SK-N-SH (cell line): ENCODE measurements around the gene TTC19. TPM values are rescaled to one million over a fixed set of nuclear protein-coding genes. Genes with fewer than 3 reads are reported as not detected.

Source experiments
- CTCF ChIA-PET: fragments of 300-600, 350-600 bp; formaldehyde crosslinking; extraction: SDS; loops from one replicate; lab custom pipeline; 2021; lab: Yijun Ruan, JAX
- POLR2A ChIA-PET: fragments of 350-600 bp; sonication (Branson Sonifier 250); formaldehyde crosslinking; extraction: SDS; loops from one replicate; lab custom pipeline; 2020; ENCODE audit warnings: antibody characterized with exemption, inconsistent platforms; lab: Yijun Ruan, JAX
- DNase-seq: peaks from one replicate; pipeline ENCODE4 v3.0.0; 2012
- H2AFZ ChIP-seq: fragments of 200-600 bp; sonication (generic); 2 replicates; pipeline ENCODE4 v1.8.1; 2016; ENCODE audit warnings: antibody characterized with exemption, mild to moderate bottlenecking, low read depth
- H3F3A ChIP-seq: fragments of 200-600 bp; sonication (generic); replicated peaks from 2 replicates; pipeline ENCODE3; 2016; ENCODE audit warnings: antibody characterized with exemption, mild to moderate bottlenecking; ENCODE audit not compliant: insufficient read depth
- H3K27ac ChIP-seq, 2 experiments: fragments of 200-500 bp in 1 of 2; fragments of 200-600 bp in 1 of 2; sonication (Bioruptor generic) in 1 of 2; sonication (generic), shearing (Covaris generic) in 1 of 2; 2 replicates each; pipeline versions ENCODE4 v1.5.1 to v1.6.1; 2014 to 2016; ENCODE audit warnings: low read depth in 2 of 2, inconsistent platforms in 1 of 2, low read length in 1 of 2, mild to moderate bottlenecking in 1 of 2, mixed read lengths in 1 of 2
- H3K27me3 ChIP-seq: fragments of 200-600 bp; sonication (generic), shearing (Covaris generic); 2 replicates; pipeline ENCODE4 v1.6.1; 2016; ENCODE audit warnings: mixed run types; ENCODE audit not compliant: insufficient read depth
- H3K36me3 ChIP-seq, 2 experiments: fragments of 200-500 bp in 1 of 2; fragments of 200-600 bp in 1 of 2; sonication (Bioruptor generic) in 1 of 2; sonication (generic) in 1 of 2; replicated peaks in 1 of 2; 2 replicates each; pipeline versions ENCODE3 to v1.5.1; 2014 to 2016; ENCODE audit warnings: low read length in 1 of 2, mild to moderate bottlenecking in 1 of 2; ENCODE audit not compliant: insufficient read depth in 2 of 2, control insufficient read depth in 1 of 2
- H3K4me1 ChIP-seq, 2 experiments: fragments of 200-500 bp in 1 of 2; fragments of 200-600 bp in 1 of 2; sonication (Bioruptor generic) in 1 of 2; sonication (generic), shearing (Covaris generic) in 1 of 2; 2 replicates each; pipeline versions ENCODE4 v1.5.1 to v1.6.1; 2014 to 2016; ENCODE audit warnings: low read depth in 1 of 2, low read length in 1 of 2, mixed run types in 1 of 2; ENCODE audit not compliant: insufficient read depth in 2 of 2, control insufficient read depth in 1 of 2
- H3K4me2 ChIP-seq: fragments of 200-600 bp; sonication (generic), shearing (Covaris generic); 2 replicates; pipeline ENCODE4 v1.6.1; 2017; ENCODE audit warnings: mixed run types
- H3K4me3 ChIP-seq, 2 experiments: fragments of 200-500 bp in 1 of 2; fragments of 200-600 bp in 1 of 2; sonication (Bioruptor generic) in 1 of 2; sonication (generic), shearing (Covaris generic) in 1 of 2; 2 replicates each; pipeline versions ENCODE4 v1.5.1 to v1.8.1; 2014 to 2016; ENCODE audit warnings: low read depth in 2 of 2, inconsistent platforms in 1 of 2, low read length in 1 of 2, mild to moderate bottlenecking in 1 of 2, mixed read lengths in 1 of 2, moderate library complexity in 1 of 2
- H3K79me2 ChIP-seq: fragments of 200-600 bp; sonication (generic); 2 replicates; pipeline ENCODE4 v1.8.1; 2017; ENCODE audit warnings: mild to moderate bottlenecking; ENCODE audit not compliant: insufficient read depth
- H3K9ac ChIP-seq: fragments of 200-600 bp; sonication (generic); 2 replicates; pipeline ENCODE4 v1.6.1; 2017; ENCODE audit warnings: mixed run types
- H3K9me2 ChIP-seq: fragments of 200-600 bp; sonication (generic); 2 replicates; pipeline ENCODE4 v1.6.1; 2017; ENCODE audit warnings: mixed run types
- H3K9me3 ChIP-seq: fragments of 200-600 bp; sonication (generic); 2 replicates; pipeline ENCODE4 v1.6.1; 2017; ENCODE audit warnings: mixed run types, mild to moderate bottlenecking, moderate library complexity
- H4K20me1 ChIP-seq: fragments of 200-600 bp; sonication (generic); 2 replicates; pipeline ENCODE4 v1.6.1; 2017; ENCODE audit warnings: mild to moderate bottlenecking, mixed run types; ENCODE audit not compliant: insufficient read depth
- CHD2 ChIP-seq: fragments of 150-350 bp; IDR thresholded peaks from 2 replicates; pipeline ENCODE4 v1.6.1; 2018; ENCODE audit warnings: low read length; ENCODE audit not compliant: partially characterized antibody
- EP300 ChIP-seq, 2 experiments: IDR thresholded peaks; 2 replicates each; pipeline versions ENCODE4 v1.4.0 to v1.6.1; 2012; ENCODE audit warnings: borderline replicate concordance in 1 of 2, low read depth in 1 of 2, low read length in 1 of 2
- FOSL2 ChIP-seq: IDR thresholded peaks from 2 replicates; pipeline ENCODE4 v1.4.0; 2012; ENCODE audit warnings: low read depth, mild to moderate bottlenecking, moderate library complexity, borderline replicate concordance
- FOXJ3 ChIP-seq: sonication (generic); formaldehyde crosslinking; IDR thresholded peaks from 2 replicates; pipeline ENCODE4 v1.5.1; 2020; ENCODE audit warnings: mild to moderate bottlenecking, missing genetic modification reagents
- FOXM1 ChIP-seq: IDR thresholded peaks from 2 replicates; pipeline ENCODE4 v1.4.0; 2012; ENCODE audit warnings: low read depth, mild to moderate bottlenecking
- JUND ChIP-seq: IDR thresholded peaks from 2 replicates; pipeline ENCODE4 v1.4.0; 2012
- NFIC ChIP-seq: IDR thresholded peaks from 2 replicates; pipeline ENCODE4 v1.4.0; 2012; ENCODE audit warnings: borderline replicate concordance
- NRF1 ChIP-seq: IDR thresholded peaks from 2 replicates; pipeline ENCODE4 v1.6.1; 2012; ENCODE audit warnings: low read depth, mild to moderate bottlenecking, low read length
- POLR2AphosphoS5 ChIP-seq: IDR thresholded peaks from 2 replicates; pipeline ENCODE4 v1.6.1; 2012; ENCODE audit warnings: low read depth, low read length
- RAD21 ChIP-seq: IDR thresholded peaks from 2 replicates; pipeline ENCODE4 v1.6.1; 2012; ENCODE audit warnings: mild to moderate bottlenecking, low read length
- SIN3A ChIP-seq: IDR thresholded peaks from 2 replicates; pipeline ENCODE4 v1.6.1; 2012; ENCODE audit warnings: low read depth, mild to moderate bottlenecking, low read length, moderate library complexity, borderline replicate concordance
- TAF1 ChIP-seq: IDR thresholded peaks from 2 replicates; pipeline ENCODE4 v1.6.1; 2012; ENCODE audit warnings: low read depth, mild to moderate bottlenecking, low read length, moderate library complexity, borderline replicate concordance
- TCF12 ChIP-seq: IDR thresholded peaks from 2 replicates; pipeline ENCODE4 v1.4.0; 2012
- TEAD4 ChIP-seq: IDR thresholded peaks from 2 replicates; pipeline ENCODE4 v1.4.0; 2012; ENCODE audit warnings: mild to moderate bottlenecking, borderline replicate concordance; ENCODE audit not compliant: insufficient read depth
- WGBS: methylation state at CpG from one replicate; pipeline ENCODE4 v1.1.6; 2017; ENCODE audit warnings: low lambda C conversion rate; 5-methylcytosine and 5-hydroxymethylcytosine counted together
- polyA plus RNA-seq, 3 experiments: library from polyadenylated mRNA; depleted of rRNA; stranded (reverse); fragments of >200 nt; gene quantifications; 2 replicates each; pipeline ENCODE4 v1.2.3, GENCODE V29; 2012
- TF ChIP-seq, protein P1 (sequence below): fragments of 150-350 bp; IDR thresholded peaks from 2 replicates; pipeline ENCODE4 v1.6.1; 2017; ENCODE audit warnings: antibody characterized with exemption, low read length, low read depth, borderline replicate concordance
- TF ChIP-seq, protein P2 (sequence below): IDR thresholded peaks from 2 replicates; pipeline ENCODE4 v1.4.0; 2012; ENCODE audit warnings: low read depth
- TF ChIP-seq, protein P3 (sequence below): IDR thresholded peaks from 2 replicates; pipeline ENCODE4; 2012
- TF ChIP-seq, protein P4 (sequence below): IDR thresholded peaks from 2 replicates; pipeline ENCODE4 v1.4.0; 2012; ENCODE audit warnings: low read depth, borderline replicate concordance
- TF ChIP-seq, protein P5 (sequence below): IDR thresholded peaks from 2 replicates; pipeline ENCODE4 v1.6.1; 2012; ENCODE audit warnings: mild to moderate bottlenecking, low read depth, low read length, moderate library complexity

The TTC19 gene
- polyA plus RNA-seq, 1 of the 3 experiments (the other 2 are of a cell fraction): 6.6 TPM

DNA sequence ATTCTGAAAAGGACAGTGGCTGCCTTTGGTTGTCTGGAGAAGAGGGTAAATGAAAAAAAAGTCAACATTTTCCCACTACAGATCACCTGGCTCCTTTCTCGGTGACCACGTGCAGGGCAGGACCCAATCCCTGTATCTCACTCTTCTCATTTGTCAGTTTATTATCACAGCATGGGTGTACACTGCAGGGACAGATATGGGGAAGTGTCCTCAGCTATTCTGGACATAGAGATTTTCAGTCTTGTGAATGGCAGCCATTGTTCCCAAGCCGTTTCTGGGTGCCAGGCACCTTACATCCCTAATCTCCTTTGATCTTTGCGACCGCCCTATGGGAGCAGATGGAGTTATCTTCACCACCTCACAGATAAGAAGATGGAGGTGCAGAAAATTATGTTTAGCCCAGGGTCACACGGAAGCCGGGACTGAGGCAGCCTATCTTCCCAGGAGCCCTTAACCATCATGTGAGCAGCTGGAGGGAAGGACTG is 47.5 kb upstream of the TTC19 start:
- no peaks in the 10 kb centered on the region for H3K79me2 ChIP-seq
- no peak overlapping the region for H3K4me2 ChIP-seq
- ChIA-PET CTCF (no interaction called here), POLR2A (no interaction called here)
- H2AFZ ChIP-seq: no peak overlapping the region
- no peaks in the 10 kb centered on the region for H3K36me3 ChIP-seq
- TF ChIP-seq, protein P1, sequence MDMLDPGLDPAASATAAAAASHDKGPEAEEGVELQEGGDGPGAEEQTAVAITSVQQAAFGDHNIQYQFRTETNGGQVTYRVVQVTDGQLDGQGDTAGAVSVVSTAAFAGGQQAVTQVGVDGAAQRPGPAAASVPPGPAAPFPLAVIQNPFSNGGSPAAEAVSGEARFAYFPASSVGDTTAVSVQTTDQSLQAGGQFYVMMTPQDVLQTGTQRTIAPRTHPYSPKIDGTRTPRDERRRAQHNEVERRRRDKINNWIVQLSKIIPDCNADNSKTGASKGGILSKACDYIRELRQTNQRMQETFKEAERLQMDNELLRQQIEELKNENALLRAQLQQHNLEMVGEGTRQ: no peak
- no peak for DNase-seq
- peaks cover 17% of the 10 kb centered on the region for H3F3A ChIP-seq
- WGBS: 97% methylated on average over 7 of the region's 7 CpGs
- H3K27me3 ChIP-seq: no peaks in the 10 kb centered on the region
- H3K27ac ChIP-seq: no peak overlapping the region
- no peak overlapping the region for H3K4me3 ChIP-seq
- no peaks in the 10 kb centered on the region for H4K20me1 ChIP-seq
- peaks cover 0 to 9% of the 10 kb centered on the region in 2 experiments; a peak in 1 of 4 replicates for H3K4me1 ChIP-seq
- H3K9me3 ChIP-seq: no peaks in the 10 kb centered on the region
- no peaks in the 10 kb centered on the region for H3K9me2 ChIP-seq
- H3K9ac ChIP-seq: no peak overlapping the region

DNA sequence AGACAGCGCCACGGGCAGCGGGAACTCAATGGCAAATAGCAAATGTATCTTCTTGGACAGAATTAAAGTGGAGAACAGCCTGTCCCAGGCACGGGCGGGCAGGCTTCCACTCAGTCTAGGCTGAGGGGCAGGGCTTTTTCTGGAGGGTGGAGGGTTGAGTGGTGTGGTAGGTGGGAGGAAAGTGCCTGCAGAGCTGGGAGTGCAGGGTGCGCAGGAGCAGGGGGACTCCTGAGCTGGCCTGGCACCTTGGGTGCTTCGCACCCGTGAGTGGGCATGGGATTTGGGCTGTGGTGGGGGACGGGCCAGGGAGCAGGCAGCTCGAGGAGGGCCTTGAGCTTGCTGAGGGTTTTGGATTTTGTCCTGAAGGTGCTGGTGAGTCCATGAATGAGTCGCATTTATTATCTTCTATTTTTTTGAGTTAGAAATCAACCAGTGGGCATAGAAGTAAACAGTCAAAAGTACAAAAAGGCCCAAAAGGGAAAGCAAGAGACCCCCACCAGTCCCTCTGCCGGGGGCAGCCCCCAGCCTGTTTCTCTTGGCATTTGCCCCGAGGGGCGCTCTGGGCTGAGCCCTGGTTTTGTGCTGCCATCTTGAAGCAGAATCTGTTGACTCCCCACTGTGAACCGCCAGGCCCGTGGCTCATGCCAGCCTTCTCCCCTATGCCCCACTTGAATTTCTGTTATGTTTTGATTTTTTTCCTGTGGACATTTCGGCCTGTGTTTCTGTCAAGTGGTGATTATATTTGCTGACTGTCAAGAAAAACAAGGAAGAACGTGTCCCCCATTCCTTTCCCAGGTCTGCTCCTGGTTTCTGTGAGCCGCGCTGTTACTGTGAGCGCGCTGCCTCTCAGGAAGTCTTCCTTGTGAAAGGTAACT is 46.5 kb upstream of the TTC19 start:
- Histone ChIP-seq H2AFZ (no peak overlapping the region), H3K36me3 (no peaks in the 10 kb centered on the region), H3K4me2 (no peak overlapping the region), H3K79me2 (no peaks in the 10 kb centered on the region), H3F3A (peaks cover 17% of the 10 kb centered on the region), H3K9me3 (no peaks in the 10 kb centered on the region), H3K9me2 (no peaks in the 10 kb centered on the region), H3K4me3 (no peak overlapping the region), H3K4me1 (peaks cover 0 to 9% of the 10 kb centered on the region in 2 experiments; a peak in 1 of 4 replicates), H4K20me1 (no peaks in the 10 kb centered on the region), H3K27ac (peak overlapping the region in 1 of 2 experiments; percentile 59; a peak in 2 of 4 replicates), H3K9ac (no peak overlapping the region), H3K27me3 (no peaks in the 10 kb centered on the region)
- TF ChIP-seq NRF1: no peak
- no peak for TF ChIP-seq FOSL2
- no peak for TF ChIP-seq EP300 (IDR thresholded peaks at IDR 0.05; ENCODE audit: borderline replicate concordance in 1 of 2, low read depth in 1 of 2, low read length in 1 of 2)
- no peak for TF ChIP-seq TAF1
- no peak for TF ChIP-seq CHD2
- TF ChIP-seq RAD21: no peak
- no peak for TF ChIP-seq NFIC
- TF ChIP-seq SIN3A: no peak
- no peak for TF ChIP-seq TEAD4
- TF ChIP-seq FOXM1: no peak
- TF ChIP-seq, protein P2, sequence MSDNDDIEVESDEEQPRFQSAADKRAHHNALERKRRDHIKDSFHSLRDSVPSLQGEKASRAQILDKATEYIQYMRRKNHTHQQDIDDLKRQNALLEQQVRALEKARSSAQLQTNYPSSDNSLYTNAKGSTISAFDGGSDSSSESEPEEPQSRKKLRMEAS: no peak
- TF ChIP-seq JUND: no peak
- no peak for TF ChIP-seq POLR2AphosphoS5
- TF ChIP-seq, protein P3, sequence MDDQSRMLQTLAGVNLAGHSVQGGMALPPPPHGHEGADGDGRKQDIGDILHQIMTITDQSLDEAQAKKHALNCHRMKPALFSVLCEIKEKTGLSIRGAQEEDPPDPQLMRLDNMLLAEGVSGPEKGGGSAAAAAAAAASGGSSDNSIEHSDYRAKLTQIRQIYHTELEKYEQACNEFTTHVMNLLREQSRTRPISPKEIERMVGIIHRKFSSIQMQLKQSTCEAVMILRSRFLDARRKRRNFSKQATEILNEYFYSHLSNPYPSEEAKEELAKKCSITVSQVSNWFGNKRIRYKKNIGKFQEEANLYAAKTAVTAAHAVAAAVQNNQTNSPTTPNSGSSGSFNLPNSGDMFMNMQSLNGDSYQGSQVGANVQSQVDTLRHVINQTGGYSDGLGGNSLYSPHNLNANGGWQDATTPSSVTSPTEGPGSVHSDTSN: no peak
- TF ChIP-seq TCF12: no peak
- no peak for TF ChIP-seq FOXJ3 (CRISPR knock-in tag)
- TF ChIP-seq, protein P4, sequence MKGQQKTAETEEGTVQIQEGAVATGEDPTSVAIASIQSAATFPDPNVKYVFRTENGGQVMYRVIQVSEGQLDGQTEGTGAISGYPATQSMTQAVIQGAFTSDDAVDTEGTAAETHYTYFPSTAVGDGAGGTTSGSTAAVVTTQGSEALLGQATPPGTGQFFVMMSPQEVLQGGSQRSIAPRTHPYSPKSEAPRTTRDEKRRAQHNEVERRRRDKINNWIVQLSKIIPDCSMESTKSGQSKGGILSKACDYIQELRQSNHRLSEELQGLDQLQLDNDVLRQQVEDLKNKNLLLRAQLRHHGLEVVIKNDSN: no peak
- TF ChIP-seq, protein P5, sequence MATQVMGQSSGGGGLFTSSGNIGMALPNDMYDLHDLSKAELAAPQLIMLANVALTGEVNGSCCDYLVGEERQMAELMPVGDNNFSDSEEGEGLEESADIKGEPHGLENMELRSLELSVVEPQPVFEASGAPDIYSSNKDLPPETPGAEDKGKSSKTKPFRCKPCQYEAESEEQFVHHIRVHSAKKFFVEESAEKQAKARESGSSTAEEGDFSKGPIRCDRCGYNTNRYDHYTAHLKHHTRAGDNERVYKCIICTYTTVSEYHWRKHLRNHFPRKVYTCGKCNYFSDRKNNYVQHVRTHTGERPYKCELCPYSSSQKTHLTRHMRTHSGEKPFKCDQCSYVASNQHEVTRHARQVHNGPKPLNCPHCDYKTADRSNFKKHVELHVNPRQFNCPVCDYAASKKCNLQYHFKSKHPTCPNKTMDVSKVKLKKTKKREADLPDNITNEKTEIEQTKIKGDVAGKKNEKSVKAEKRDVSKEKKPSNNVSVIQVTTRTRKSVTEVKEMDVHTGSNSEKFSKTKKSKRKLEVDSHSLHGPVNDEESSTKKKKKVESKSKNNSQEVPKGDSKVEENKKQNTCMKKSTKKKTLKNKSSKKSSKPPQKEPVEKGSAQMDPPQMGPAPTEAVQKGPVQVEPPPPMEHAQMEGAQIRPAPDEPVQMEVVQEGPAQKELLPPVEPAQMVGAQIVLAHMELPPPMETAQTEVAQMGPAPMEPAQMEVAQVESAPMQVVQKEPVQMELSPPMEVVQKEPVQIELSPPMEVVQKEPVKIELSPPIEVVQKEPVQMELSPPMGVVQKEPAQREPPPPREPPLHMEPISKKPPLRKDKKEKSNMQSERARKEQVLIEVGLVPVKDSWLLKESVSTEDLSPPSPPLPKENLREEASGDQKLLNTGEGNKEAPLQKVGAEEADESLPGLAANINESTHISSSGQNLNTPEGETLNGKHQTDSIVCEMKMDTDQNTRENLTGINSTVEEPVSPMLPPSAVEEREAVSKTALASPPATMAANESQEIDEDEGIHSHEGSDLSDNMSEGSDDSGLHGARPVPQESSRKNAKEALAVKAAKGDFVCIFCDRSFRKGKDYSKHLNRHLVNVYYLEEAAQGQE: no peak
- WGBS: 89% methylated on average over 17 of the region's 22 CpGs
- CTCF ChIA-PET: interaction anchor here (1.0 to 1.3 kb wide), 2 partner anchors 8 to 15 kb away, joined by 3 to 6 read pairs; partner anchors contain the start of gene ADORA2B
- POLR2A ChIA-PET: no interaction called here
- DNase-seq: no peak
